Esophagus muscularis mucosa (tissue), 4 donors: Measurements from ENCODE around the gene KLK14.

Experiments
- EP300 ChIP-seq: sonication (generic); formaldehyde crosslinking; IDR thresholded peaks from one replicate; pipeline ENCODE4 v1.6.1; 2017; ENCODE audit warnings: antibody characterized with exemption
- POLR2A ChIP-seq: fragments of 450-650 bp; IDR thresholded peaks from one replicate; pipeline ENCODE4 v1.6.1; 2017; ENCODE audit warnings: antibody characterized with exemption, moderate library complexity, mild to moderate bottlenecking, low read depth
- POLR2AphosphoS5 ChIP-seq, 2 donors: sonication (generic); formaldehyde crosslinking; IDR thresholded peaks; one replicate each; pipeline ENCODE4 v1.6.1; 2017; ENCODE audit warnings: antibody characterized with exemption in 2 of 2
- TF ChIP-seq, protein P1 (sequence below), 3 experiments: fragments of 200-600 bp in 2 of 3; fragments of 450-650 bp in 1 of 3; sonication (generic) in 2 of 3; IDR thresholded peaks; one replicate each; pipeline ENCODE4 v1.5.1; 2017 to 2019; ENCODE audit warnings: antibody characterized with exemption in 3 of 3, mild to moderate bottlenecking in 2 of 3, moderate library complexity in 1 of 3

DNA sequence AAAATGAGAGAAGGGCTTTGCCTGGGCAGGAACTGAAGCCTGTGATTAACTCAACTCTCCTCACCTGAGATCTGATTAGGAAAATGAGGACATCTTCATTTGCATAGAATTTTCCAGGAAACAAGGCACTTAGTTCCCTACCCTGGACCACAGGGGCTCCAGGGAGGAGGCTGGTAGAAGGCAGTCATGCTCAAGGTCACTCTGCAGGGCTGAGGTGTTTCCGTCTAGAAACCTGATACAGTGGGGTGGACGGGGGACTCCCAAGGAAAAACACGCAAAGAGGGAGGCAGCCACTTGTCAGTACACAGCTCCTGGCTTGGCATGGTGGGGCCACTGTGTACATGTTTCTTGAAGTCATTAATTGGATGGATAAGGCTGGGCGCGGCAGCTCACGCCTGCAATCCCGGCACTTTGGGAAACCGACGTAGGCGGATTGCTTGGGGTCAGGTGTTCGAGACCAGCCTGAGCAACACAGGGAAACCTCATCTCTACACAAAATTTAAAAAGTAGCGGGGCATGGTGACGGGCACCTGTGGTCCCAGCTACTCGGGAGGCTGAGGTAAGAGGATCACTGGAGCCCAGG lies 6.0 kb downstream of the KLK14 start:
- TF ChIP-seq, protein P1, sequence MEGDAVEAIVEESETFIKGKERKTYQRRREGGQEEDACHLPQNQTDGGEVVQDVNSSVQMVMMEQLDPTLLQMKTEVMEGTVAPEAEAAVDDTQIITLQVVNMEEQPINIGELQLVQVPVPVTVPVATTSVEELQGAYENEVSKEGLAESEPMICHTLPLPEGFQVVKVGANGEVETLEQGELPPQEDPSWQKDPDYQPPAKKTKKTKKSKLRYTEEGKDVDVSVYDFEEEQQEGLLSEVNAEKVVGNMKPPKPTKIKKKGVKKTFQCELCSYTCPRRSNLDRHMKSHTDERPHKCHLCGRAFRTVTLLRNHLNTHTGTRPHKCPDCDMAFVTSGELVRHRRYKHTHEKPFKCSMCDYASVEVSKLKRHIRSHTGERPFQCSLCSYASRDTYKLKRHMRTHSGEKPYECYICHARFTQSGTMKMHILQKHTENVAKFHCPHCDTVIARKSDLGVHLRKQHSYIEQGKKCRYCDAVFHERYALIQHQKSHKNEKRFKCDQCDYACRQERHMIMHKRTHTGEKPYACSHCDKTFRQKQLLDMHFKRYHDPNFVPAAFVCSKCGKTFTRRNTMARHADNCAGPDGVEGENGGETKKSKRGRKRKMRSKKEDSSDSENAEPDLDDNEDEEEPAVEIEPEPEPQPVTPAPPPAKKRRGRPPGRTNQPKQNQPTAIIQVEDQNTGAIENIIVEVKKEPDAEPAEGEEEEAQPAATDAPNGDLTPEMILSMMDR (IDR thresholded peaks at IDR 0.05): no peak
- TF ChIP-seq POLR2AphosphoS5 (IDR thresholded peaks at IDR 0.05): no peak
- TF ChIP-seq POLR2A: no peak
- TF ChIP-seq EP300: no peak
